Smooth muscle cell (in vitro differentiated cells): ENCODE data around the gene ADCY3. TPM values are rescaled to one million over a fixed set of nuclear protein-coding genes. Genes with fewer than 3 reads are reported as not detected.

ENCODE experiments used
- DNase-seq: peaks from one replicate; lab custom pipeline; 2025; ENCODE audit not compliant: unreplicated experiment; lab: John Stamatoyannopoulos, UW
- H2AFZ ChIP-seq: fragments of 200-600 bp; sonication (generic); 2 replicates; pipeline ENCODE4 v1.6.0; 2016; ENCODE audit warnings: antibody characterized with exemption, low read depth, mild to moderate bottlenecking
- H3F3A ChIP-seq: fragments of 200-600 bp; sonication (generic); 2 replicates; pipeline ENCODE4 v1.6.0; 2017; ENCODE audit warnings: antibody characterized with exemption, low read depth
- H3K27ac ChIP-seq: fragments of 200-600 bp; sonication (generic); 2 replicates; pipeline ENCODE4 v1.5.1; 2016; ENCODE audit warnings: low read depth, mild to moderate bottlenecking
- H3K27me3 ChIP-seq: fragments of 200-600 bp; sonication (generic); 2 replicates; pipeline ENCODE4 v1.6.1; 2016; ENCODE audit warnings: low read depth, mild to moderate bottlenecking
- H3K36me3 ChIP-seq: fragments of 200-600 bp; sonication (generic); 2 replicates; pipeline ENCODE4 v1.5.1; 2016; ENCODE audit warnings: low read depth
- H3K4me1 ChIP-seq: fragments of 200-600 bp; sonication (generic); 2 replicates; pipeline ENCODE4 v1.5.1; 2016; ENCODE audit warnings: low read depth
- H3K4me2 ChIP-seq: fragments of 200-600 bp; sonication (generic); 2 replicates; pipeline ENCODE4 v1.6.0; 2016; ENCODE audit warnings: mild to moderate bottlenecking
- H3K4me3 ChIP-seq: fragments of 200-600 bp; sonication (generic); 2 replicates; pipeline ENCODE4 v1.5.1; 2016; ENCODE audit warnings: mild to moderate bottlenecking
- H3K79me2 ChIP-seq: fragments of 200-600 bp; sonication (generic); 2 replicates; pipeline ENCODE4 v1.6.0; 2016; ENCODE audit warnings: low read depth, mild to moderate bottlenecking
- H3K9ac ChIP-seq: fragments of 200-600 bp; sonication (generic); 2 replicates; pipeline ENCODE4 v1.6.0; 2016; ENCODE audit warnings: low read depth
- H3K9me3 ChIP-seq: fragments of 200-600 bp; sonication (generic); replicated peaks from 2 replicates; pipeline ENCODE4 v1.5.1; 2016; ENCODE audit warnings: low read depth
- H4K20me1 ChIP-seq: fragments of 200-600 bp; sonication (generic); 2 replicates; pipeline ENCODE4 v1.6.0; 2016; ENCODE audit warnings: low read depth
- WGBS: methylation state at CpG from one replicate; pipeline ENCODE4 v1.1.7; 2016; ENCODE audit warnings: low lambda C conversion rate; 5-methylcytosine and 5-hydroxymethylcytosine counted together
- polyA plus RNA-seq: library from polyadenylated mRNA; unstranded; fragments of >200 nt; fragmentation: Nextera tagmentation; extraction: Ambion mirVana; gene quantifications from 2 replicates; pipeline ENCODE4 v1.2.1, GENCODE V29; 2016
- total RNA-seq: library from RNA; depleted of rRNA; stranded (reverse); fragments of >200 nt; gene quantifications from 2 replicates; pipeline ENCODE4 v1.2.3, GENCODE V29; 2014
- TF ChIP-seq, protein P1 (sequence below): fragments of 200-600 bp; sonication (generic); IDR thresholded peaks from 2 replicates; pipeline ENCODE4 v1.5.1; 2017; ENCODE audit warnings: borderline replicate concordance, mild to moderate bottlenecking, antibody characterized with exemption; ENCODE audit not compliant: insufficient read depth, poor library complexity, severe bottlenecking

Gene ADCY3
- total and polyA plus RNA-seq, 2 experiments from 2014 or later: 20.8 to 41.7 TPM

DNA sequence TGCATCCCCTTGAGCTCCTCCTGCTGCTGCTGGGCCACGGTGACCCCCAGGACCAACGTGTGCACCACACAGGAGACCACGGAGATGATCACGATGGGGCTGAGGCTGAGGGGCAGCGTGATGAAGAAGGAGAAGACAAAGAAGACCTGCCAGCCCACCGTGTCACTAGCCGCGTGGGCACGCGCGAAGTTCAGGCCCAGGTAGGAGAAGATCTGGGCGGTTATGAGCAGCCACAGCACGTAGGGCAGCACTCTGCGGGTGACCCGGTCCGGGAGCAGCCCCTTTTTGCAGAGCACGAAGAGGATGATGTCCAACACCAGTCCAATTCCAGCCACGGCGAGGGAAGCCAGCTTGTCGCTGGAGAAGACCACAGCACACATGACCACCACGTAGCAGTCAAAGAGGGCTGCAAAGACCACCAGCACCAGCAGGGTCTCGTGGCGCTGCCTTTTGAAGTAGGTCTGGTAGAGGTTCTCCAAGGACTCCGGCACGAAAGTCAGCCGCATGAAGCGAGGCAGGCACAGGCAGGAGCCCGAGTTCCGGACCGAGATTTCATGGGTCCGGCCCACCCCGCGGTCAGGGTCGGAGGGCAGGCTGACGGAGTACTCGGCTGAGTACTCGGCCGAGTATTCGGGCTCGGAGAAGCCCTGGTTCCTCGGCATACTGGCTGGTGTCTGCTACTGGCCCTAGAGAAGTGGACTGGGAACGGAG is 1.6 kb downstream of the ADCY3 start:
- 93% methylated on average over 41 of the region's 42 CpGs for WGBS
- peaks cover 6% of the 10 kb centered on the region for H3K79me2 ChIP-seq
- H3K36me3 ChIP-seq: no peaks in the 10 kb centered on the region
- H3K27ac ChIP-seq: no peak overlapping the region
- peak overlapping the region; percentile 94 for H3K4me2 ChIP-seq
- TF ChIP-seq, protein P1, sequence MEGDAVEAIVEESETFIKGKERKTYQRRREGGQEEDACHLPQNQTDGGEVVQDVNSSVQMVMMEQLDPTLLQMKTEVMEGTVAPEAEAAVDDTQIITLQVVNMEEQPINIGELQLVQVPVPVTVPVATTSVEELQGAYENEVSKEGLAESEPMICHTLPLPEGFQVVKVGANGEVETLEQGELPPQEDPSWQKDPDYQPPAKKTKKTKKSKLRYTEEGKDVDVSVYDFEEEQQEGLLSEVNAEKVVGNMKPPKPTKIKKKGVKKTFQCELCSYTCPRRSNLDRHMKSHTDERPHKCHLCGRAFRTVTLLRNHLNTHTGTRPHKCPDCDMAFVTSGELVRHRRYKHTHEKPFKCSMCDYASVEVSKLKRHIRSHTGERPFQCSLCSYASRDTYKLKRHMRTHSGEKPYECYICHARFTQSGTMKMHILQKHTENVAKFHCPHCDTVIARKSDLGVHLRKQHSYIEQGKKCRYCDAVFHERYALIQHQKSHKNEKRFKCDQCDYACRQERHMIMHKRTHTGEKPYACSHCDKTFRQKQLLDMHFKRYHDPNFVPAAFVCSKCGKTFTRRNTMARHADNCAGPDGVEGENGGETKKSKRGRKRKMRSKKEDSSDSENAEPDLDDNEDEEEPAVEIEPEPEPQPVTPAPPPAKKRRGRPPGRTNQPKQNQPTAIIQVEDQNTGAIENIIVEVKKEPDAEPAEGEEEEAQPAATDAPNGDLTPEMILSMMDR: no peak
- no peaks in the 10 kb centered on the region for H3K9me3 ChIP-seq
- H2AFZ ChIP-seq: no peak overlapping the region
- no peaks in the 10 kb centered on the region for H3F3A ChIP-seq
- H3K4me3 ChIP-seq: peak overlapping the region; percentile 62
- no peak overlapping the region for H3K9ac ChIP-seq
- no peak for DNase-seq
- H4K20me1 ChIP-seq: peaks cover 16% of the 10 kb centered on the region
- no peaks in the 10 kb centered on the region for H3K27me3 ChIP-seq
- H3K4me1 ChIP-seq: no peaks in the 10 kb centered on the region

DNA sequence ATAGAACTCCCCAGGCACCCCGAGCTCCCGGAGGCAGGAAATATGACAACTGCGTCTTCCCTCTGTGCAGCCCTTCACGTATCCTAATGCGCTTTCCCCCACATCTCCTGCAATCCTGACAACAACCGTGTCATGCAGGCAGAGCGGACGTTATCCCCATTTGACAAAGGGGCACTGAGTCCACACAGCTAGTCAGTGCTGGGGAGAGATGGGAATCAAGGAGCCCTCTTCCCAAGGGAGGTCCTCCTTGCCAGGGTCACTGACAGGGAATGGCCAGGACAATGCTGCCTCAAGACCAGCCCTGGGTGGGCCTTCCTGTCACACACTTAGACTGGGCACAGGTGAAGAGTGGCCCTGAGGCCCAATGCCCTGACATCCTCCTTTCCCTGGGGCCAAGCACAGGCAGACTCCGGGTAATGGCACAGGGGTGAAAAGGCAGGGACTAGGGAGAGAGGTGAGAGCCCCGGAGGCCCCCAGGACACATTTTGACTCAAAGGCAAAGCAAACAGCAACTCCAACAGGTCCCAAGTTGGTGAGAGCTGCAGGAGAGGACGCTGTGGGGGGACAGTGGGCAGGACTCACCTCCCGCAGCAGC is 2.2 kb downstream of the ADCY3 start:
- Histone ChIP-seq H3K4me1 (no peaks in the 10 kb centered on the region), H3K4me2 (peak overlapping the region; percentile 48), H3K9ac (no peak overlapping the region), H3K9me3 (no peaks in the 10 kb centered on the region), H3K27me3 (no peaks in the 10 kb centered on the region), H3K36me3 (no peaks in the 10 kb centered on the region), H3K79me2 (peaks cover 6% of the 10 kb centered on the region), H3K27ac (no peak overlapping the region), H3F3A (no peaks in the 10 kb centered on the region), H2AFZ (no peak overlapping the region), H3K4me3 (no peak overlapping the region), H4K20me1 (peaks cover 16% of the 10 kb centered on the region)
- DNase-seq: no peak
- WGBS: 94% methylated on average over 12 of the region's 12 CpGs
- TF ChIP-seq, protein P1: no peak

DNA sequence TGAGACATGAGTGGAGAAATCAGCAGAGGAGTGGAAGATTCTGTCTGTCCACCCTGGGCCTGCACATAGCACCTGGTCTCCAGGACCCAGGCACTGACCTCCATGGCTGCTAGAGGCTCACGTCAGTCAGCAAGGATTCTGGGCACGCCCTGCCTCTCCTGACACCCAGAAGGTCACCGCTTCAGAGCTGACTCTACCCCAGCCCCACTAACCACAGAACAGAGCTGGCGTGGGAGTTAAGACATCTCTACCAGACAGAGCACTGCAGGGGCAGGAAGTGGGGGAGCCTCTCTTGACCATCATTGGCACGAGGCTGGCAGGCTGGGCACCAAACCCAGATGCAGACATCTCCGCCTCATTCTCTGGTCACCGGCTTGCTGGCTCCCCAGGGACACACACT is 3.0 kb downstream of the ADCY3 start:
- no peak overlapping the region for H3K9ac ChIP-seq
- no peaks in the 10 kb centered on the region for H3F3A ChIP-seq
- 54% methylated on average over 7 of the region's 7 CpGs for WGBS
- peaks cover 6% of the 10 kb centered on the region for H3K79me2 ChIP-seq
- no peak overlapping the region for H3K4me3 ChIP-seq
- H3K4me2 ChIP-seq: peak overlapping the region; percentile 48
- H2AFZ ChIP-seq: no peak overlapping the region
- H3K36me3 ChIP-seq: no peaks in the 10 kb centered on the region
- TF ChIP-seq, protein P1: no peak
- no peaks in the 10 kb centered on the region for H3K4me1 ChIP-seq
- H3K27me3 ChIP-seq: no peaks in the 10 kb centered on the region
- H3K27ac ChIP-seq: no peak overlapping the region
- no peaks in the 10 kb centered on the region for H3K9me3 ChIP-seq
- DNase-seq: no peak
- peaks cover 16% of the 10 kb centered on the region for H4K20me1 ChIP-seq

DNA sequence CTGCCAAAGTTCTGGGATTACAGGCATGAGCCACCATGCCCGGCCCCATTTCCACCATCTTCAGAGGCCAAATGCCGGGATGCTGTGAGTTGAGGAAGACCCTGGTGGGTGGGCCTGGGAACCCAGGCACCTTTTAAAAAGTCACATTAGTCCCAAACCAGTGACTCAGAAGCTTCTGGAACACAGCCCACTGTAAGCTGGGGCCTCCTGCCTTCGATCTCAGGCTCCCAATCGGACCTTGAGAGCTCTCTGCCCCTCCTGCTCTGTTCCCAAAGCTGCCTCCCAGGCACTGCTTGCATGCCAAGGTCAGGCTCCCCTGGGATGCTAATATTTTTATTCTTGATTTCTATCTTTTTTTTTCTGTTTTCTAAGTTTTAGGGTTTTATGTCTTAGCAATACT is 4.2 kb downstream of the ADCY3 start:
- H3K36me3 ChIP-seq: no peaks in the 10 kb centered on the region
- H3K9me3 ChIP-seq: no peaks in the 10 kb centered on the region
- no peaks in the 10 kb centered on the region for H3K27me3 ChIP-seq
- no peak overlapping the region for H3K27ac ChIP-seq
- TF ChIP-seq, protein P1: no peak
- no peak for DNase-seq
- no peak overlapping the region for H3K4me3 ChIP-seq
- no peak overlapping the region for H3K9ac ChIP-seq
- H4K20me1 ChIP-seq: peaks cover 16% of the 10 kb centered on the region
- peaks cover 7% of the 10 kb centered on the region for H3K79me2 ChIP-seq
- peak overlapping the region; percentile 17 for H3K4me2 ChIP-seq
- 72% methylated on average over 4 of the region's 4 CpGs for WGBS
- H2AFZ ChIP-seq: no peak overlapping the region
- no peaks in the 10 kb centered on the region for H3F3A ChIP-seq
- no peaks in the 10 kb centered on the region for H3K4me1 ChIP-seq
